Measurements from ENCODE around the gene NUB1. TPM values are rescaled to one million over a fixed set of nuclear protein-coding genes. Genes with fewer than 3 reads are reported as not detected.

Gene NUB1
- total RNA-seq, 1 donor from 2014 or later = 41.6 TPM

DNA sequence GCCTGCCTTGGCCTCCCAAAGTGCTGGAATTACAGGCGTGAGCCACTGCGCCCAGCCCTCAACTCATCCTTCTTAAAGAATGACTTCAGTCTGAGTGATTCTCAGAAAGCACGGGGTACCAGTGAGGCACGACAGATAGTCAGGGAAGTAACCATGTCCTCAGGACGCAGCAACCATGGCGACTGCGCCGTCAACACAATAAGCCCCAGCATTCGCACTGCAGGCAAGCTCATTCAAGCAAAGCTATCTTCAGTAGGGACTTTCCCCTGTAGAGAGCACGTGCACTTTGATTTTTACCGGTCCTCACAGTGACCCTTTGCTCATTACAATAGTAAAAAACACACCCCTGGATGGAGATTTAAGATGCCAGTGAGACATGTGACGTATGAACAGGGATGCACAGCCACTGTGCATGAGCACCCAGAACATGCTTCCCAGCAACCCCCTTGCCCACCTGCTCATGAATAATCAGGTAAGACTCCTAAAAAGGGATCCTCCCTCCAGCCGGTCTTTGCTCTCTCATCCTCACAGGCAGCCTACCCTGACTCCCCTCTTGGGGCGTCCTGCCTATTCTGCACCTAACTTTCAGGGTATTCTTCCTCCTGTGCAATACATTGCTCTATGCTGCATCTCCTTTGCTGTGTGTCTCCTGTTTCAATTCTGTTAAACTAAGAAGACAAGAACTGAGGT, 59.2 kb downstream of the NUB1 start:
- Histone ChIP-seq H2AFZ (ENCODE audit: low read depth, low read length) (no peak overlapping the region), H3K9me3 (ENCODE audit: insufficient read depth, low read depth, low read length) (no peaks in the 10 kb centered on the region), H3K79me2 (ENCODE audit: insufficient read depth, low read length) (no peaks in the 10 kb centered on the region), H3K27me3 (ENCODE audit: insufficient read depth, low read length) (peaks cover 11% of the 10 kb centered on the region), H3K4me1 (ENCODE audit: insufficient read depth, low read length) (peaks cover 2% of the 10 kb centered on the region), H3K27ac (ENCODE audit: low read depth, low read length) (no peak overlapping the region), H3K4me2 (ENCODE audit: low read length) (no peak overlapping the region), H3K4me3 (ENCODE audit: insufficient read depth, low read depth, low read length) (no peak overlapping the region), H3K9ac (ENCODE audit: low read length) (no peak overlapping the region), H4K20me1 (ENCODE audit: insufficient read depth, low read length) (no peaks in the 10 kb centered on the region), H3K36me3 (ENCODE audit: insufficient read depth, low read length) (no peaks in the 10 kb centered on the region)
- TF ChIP-seq EZH2 (IDR thresholded peaks at IDR 0.05; ENCODE audit: insufficient read depth, low read length) = no peak
- no peak for TF ChIP-seq CTCF (IDR thresholded peaks at IDR 0.05; ENCODE audit: insufficient read depth, low read depth, low read length)
- no peak overlapping the region for H3K4me3 Mint-ChIP-seq (ENCODE audit: unreplicated experiment)
- no peaks in the 10 kb centered on the region for H3K36me3 Mint-ChIP-seq (ENCODE audit: low read depth, unreplicated experiment)
- H3K4me1 Mint-ChIP-seq (ENCODE audit: low read depth, unreplicated experiment) = peaks cover 6% of the 10 kb centered on the region
- peaks cover 2% of the 10 kb centered on the region for H3K9me3 Mint-ChIP-seq (ENCODE audit: unreplicated experiment)
- DNase-seq (ENCODE audit: low read depth) (no peak), FAIRE-seq (no peak)
- H3K27me3 Mint-ChIP-seq (ENCODE audit: low read depth, unreplicated experiment) = peaks cover 45% of the 10 kb centered on the region
- no peak overlapping the region for H3K27ac Mint-ChIP-seq (ENCODE audit: unreplicated experiment)

GRCh38 chr7:151402029-151402835, 60.6 kb downstream of the NUB1 start:
- H3K27me3 ChIP-seq (ENCODE audit: insufficient read depth, low read length) = peaks cover 11% of the 10 kb centered on the region
- Mint-ChIP-seq H3K27ac (ENCODE audit: unreplicated experiment) (no peak overlapping the region), H3K4me1 (ENCODE audit: low read depth, unreplicated experiment) (peaks cover 6% of the 10 kb centered on the region), H3K27me3 (ENCODE audit: low read depth, unreplicated experiment) (peaks cover 55% of the 10 kb centered on the region), H3K36me3 (ENCODE audit: low read depth, unreplicated experiment) (peaks cover 2% of the 10 kb centered on the region), H3K4me3 (ENCODE audit: unreplicated experiment) (no peak overlapping the region), H3K9me3 (ENCODE audit: unreplicated experiment) (peaks cover 2% of the 10 kb centered on the region)
- H3K36me3 ChIP-seq (ENCODE audit: insufficient read depth, low read length) = no peaks in the 10 kb centered on the region
- DNase-seq (ENCODE audit: low read depth) = no peak
- no peak for FAIRE-seq
- no peaks in the 10 kb centered on the region for H3K9me3 ChIP-seq (ENCODE audit: insufficient read depth, low read depth, low read length)
- no peak overlapping the region for H3K9ac ChIP-seq (ENCODE audit: low read length)
- H3K27ac ChIP-seq (ENCODE audit: low read depth, low read length) = no peak overlapping the region
- H2AFZ ChIP-seq (ENCODE audit: low read depth, low read length) = no peak overlapping the region
- no peaks in the 10 kb centered on the region for H4K20me1 ChIP-seq (ENCODE audit: insufficient read depth, low read length)
- no peak overlapping the region for H3K4me2 ChIP-seq (ENCODE audit: low read length)
- no peaks in the 10 kb centered on the region for H3K79me2 ChIP-seq (ENCODE audit: insufficient read depth, low read length)
- no peak overlapping the region for H3K4me3 ChIP-seq (ENCODE audit: insufficient read depth, low read depth, low read length)
- TF ChIP-seq CTCF (IDR thresholded peaks at IDR 0.05; ENCODE audit: insufficient read depth, low read depth, low read length) (no peak), EZH2 (IDR thresholded peaks at IDR 0.05; ENCODE audit: insufficient read depth, low read length) (no peak)
- H3K4me1 ChIP-seq (ENCODE audit: insufficient read depth, low read length) = peaks cover 2% of the 10 kb centered on the region

Measured in astrocyte (in vitro differentiated cells and primary cell).